GM12891 (cell line): ENCODE measurements around the gene NVL.

Experiments
- POLR2A ChIP-seq: IDR thresholded peaks from 2 replicates; pipeline ENCODE4 v1.6.1; 2011; ENCODE audit warnings: low read depth, low read length, control low read depth
- POLR2AphosphoS5 ChIP-seq: IDR thresholded peaks from 2 replicates; pipeline ENCODE4 v1.6.1; 2011; ENCODE audit warnings: low read depth, low read length, control low read depth
- POU2F2 ChIP-seq: IDR thresholded peaks from 2 replicates; pipeline ENCODE4 v1.6.1; 2011; ENCODE audit warnings: low read depth, mild to moderate bottlenecking, control low read depth, low read length, moderate library complexity
- SPI1 ChIP-seq: IDR thresholded peaks from 2 replicates; pipeline ENCODE4 v1.6.1; 2011; ENCODE audit warnings: low read depth, low read length, control low read depth
- TAF1 ChIP-seq: IDR thresholded peaks from 2 replicates; pipeline ENCODE4 v1.6.1; 2011; ENCODE audit warnings: low read depth, low read length, control low read depth

DNA sequence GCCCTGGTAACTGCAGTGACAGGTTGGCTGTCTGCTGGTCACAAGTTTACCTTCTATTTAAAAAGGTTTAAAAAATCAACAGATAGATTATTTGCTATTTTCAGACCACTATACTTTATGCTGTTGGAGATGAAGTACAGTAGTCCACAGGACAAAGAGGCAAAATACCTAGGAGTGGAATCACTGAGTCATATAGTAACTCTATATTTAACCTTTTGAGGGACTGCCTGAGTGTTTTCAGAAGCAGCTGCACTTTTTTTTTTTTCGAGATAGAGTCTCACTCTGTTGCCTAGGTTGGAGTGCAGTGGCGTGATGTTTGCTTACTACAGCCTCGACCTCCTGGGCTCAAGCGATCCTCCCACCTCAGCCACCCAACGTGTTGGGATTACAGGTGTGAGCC is 38.4 kb upstream of the NVL start:
- no peak for TF ChIP-seq POLR2A
- TF ChIP-seq POLR2AphosphoS5 = no peak
- TF ChIP-seq TAF1 = no peak
- TF ChIP-seq POU2F2 = no peak
- TF ChIP-seq SPI1 = no peak
